GM10248 (cell line): Measurements from ENCODE around the gene LRRIQ1.
"Not testable (repeated sequence)": the region's sequence is repeated elsewhere in the genome, so short reads cannot be mapped to it uniquely, and the experiment has no call there.

ENCODE experiments used
- CTCF ChIA-PET: fragments of 300-600 bp; sonication (Branson Sonifier 250); formaldehyde crosslinking; extraction: SDS; loops from one replicate; lab custom pipeline; 2021; ENCODE audit warnings: antibody characterized with exemption; lab: Yijun Ruan, JAX
- POLR2A ChIA-PET: fragments of 350-650 bp; sonication (Branson Sonifier 250); formaldehyde crosslinking; extraction: SDS; loops from one replicate; lab custom pipeline; 2020; ENCODE audit warnings: antibody characterized with exemption; lab: Yijun Ruan, JAX
- DNase-seq: peaks from one replicate; pipeline ENCODE4 v3.0.0; 2012; ENCODE audit errors: extremely low spot score
- TF ChIP-seq, protein P1 (sequence below): IDR thresholded peaks from 2 replicates; pipeline ENCODE4 v1.5.1; 2012; ENCODE audit warnings: mild to moderate bottlenecking, low read depth; ENCODE audit errors: extremely low read depth, missing control alignments, control extremely low read depth

Gene LRRIQ1

DNA sequence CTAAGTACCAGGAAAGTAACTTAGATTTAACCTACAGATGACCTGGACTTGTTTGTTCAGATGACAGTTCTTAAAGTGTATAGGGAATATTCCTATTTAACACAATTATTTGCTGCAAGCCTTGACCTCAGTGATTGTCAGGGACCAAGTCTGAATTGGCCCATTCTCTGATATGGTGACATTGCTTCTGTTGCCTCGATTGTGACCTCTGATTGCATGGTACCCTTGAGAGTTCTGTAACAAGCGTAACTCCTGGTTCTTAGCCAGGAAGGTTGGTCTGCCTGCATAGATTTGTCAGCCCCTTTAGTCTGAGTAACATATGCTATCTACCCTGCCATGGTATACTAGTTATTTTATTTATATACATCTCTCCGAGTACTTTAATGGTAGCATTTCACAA, 150.1 kb downstream of the LRRIQ1 start:
- POLR2A ChIA-PET, result no interaction called here
- no peak for DNase-seq
- CTCF ChIA-PET, result no interaction called here
- TF ChIP-seq, protein P1, sequence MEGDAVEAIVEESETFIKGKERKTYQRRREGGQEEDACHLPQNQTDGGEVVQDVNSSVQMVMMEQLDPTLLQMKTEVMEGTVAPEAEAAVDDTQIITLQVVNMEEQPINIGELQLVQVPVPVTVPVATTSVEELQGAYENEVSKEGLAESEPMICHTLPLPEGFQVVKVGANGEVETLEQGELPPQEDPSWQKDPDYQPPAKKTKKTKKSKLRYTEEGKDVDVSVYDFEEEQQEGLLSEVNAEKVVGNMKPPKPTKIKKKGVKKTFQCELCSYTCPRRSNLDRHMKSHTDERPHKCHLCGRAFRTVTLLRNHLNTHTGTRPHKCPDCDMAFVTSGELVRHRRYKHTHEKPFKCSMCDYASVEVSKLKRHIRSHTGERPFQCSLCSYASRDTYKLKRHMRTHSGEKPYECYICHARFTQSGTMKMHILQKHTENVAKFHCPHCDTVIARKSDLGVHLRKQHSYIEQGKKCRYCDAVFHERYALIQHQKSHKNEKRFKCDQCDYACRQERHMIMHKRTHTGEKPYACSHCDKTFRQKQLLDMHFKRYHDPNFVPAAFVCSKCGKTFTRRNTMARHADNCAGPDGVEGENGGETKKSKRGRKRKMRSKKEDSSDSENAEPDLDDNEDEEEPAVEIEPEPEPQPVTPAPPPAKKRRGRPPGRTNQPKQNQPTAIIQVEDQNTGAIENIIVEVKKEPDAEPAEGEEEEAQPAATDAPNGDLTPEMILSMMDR, result no peak

DNA sequence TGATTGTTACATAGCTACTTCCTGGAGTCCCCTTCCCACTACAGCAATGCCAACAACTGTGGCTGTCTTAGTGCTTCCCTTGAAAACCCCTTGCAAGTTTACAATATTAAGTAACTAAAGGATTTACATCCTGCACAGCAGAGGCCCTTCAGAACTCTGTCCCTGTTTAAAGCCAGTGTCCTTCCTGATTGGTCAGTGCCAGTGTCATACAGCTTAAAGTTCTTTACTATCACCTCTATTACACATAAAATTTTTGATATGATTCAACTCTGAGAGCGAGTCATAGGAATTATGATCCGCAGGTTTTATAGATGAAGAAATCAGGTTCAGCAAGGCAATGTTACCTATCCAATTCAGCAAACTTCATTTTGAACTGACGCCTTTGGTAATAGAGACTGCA, 152.5 kb downstream of the LRRIQ1 start:
- no peak for DNase-seq
- ChIA-PET POLR2A (no interaction called here), CTCF (interaction anchor here (1.4 to 1.5 kb wide), 2 partner anchors 17 to 314 kb away, joined by 3 to 4 read pairs; no protein-coding TSS in a partner anchor)
- TF ChIP-seq, protein P1, result no peak

DNA sequence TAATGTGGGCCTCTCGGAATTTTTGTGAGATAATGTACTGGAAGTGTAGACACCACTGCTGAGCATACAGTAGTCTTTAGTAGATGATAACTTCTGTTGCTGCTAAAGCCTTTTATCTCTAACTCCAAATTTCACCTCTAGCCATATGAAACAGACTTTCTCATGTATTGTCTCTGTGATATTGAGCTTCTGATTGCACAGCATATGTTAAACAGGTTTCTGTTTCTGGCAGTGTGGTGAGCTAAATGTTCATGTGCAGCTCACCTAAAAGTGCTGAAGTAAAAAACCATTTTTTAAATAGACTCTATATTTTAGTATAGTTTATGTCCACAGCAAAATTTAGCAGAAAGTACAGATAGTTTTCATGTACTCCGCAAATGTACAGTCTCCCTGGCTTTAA, 154.6 kb downstream of the LRRIQ1 start:
- TF ChIP-seq, protein P1, result no peak
- POLR2A ChIA-PET, result no interaction called here
- DNase-seq, result no peak
- CTCF ChIA-PET, result no interaction called here

DNA sequence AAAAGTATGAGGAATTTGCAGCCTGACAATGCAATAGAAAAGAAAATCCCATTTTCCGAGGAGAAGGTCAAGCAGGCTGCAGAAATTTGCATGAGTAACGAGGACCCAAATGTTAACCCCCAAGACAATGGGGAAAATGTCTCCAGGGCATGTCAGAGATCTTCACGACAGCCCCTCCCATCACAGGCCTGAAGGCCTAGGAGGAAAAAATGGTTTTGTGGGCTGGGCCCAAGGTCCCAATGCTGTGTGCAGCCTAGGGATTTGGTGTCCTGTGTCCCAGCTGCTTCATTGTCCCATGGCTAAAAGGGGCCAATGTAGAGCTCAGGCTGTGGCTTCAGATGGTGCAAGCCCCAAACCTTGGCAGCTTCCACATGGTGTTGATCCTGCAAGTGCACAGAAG, 167.7 kb downstream of the LRRIQ1 start:
- DNase-seq, CTCF ChIA-PET, POLR2A ChIA-PET: not testable (repeated sequence)

DNA sequence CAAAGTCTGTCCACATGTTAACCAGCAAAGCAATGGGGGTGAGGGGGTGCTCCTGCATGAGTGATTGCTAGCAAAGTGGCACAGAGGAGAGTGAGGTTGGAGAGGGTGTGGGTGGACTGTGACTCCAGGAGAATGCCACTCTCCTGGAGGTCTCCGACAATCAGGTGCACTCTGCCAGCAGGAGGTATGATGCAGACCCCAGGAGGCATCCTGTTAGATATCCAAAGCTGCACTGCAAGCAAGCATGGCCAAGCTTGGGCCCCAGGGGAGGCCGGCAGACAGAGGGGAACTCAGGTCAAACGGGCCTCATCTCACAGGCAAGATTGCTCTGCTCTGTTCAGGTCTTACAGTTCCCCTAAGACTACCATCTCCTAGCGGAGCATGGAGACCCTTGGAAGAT, 170.4 kb downstream of the LRRIQ1 start:
- ChIA-PET CTCF (no interaction called here), POLR2A (no interaction called here)
- TF ChIP-seq, protein P1, result no peak

DNA sequence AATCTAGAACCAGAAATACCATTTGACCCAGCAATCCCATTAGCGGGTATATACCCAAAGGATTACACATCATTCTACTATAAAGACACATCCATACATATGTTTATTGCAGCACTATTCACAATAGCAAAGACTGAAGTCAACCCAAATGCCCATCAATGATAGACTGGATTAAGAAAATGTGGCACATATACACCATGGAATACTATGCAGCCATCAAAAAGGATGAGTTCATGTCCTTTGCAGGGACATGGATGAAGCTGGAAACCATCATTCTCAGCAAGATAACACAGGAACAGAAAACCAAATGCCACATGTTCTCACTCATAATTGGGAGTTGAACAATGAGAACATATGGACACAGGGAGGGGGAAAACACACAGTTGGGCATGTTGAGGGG, 188.2 kb downstream of the LRRIQ1 start:
- DNase-seq, POLR2A ChIA-PET, CTCF ChIA-PET: not testable (repeated sequence)

More for the DNA sequence above, 170.4 kb downstream of the LRRIQ1 start:
- no peak for DNase-seq

DNA sequence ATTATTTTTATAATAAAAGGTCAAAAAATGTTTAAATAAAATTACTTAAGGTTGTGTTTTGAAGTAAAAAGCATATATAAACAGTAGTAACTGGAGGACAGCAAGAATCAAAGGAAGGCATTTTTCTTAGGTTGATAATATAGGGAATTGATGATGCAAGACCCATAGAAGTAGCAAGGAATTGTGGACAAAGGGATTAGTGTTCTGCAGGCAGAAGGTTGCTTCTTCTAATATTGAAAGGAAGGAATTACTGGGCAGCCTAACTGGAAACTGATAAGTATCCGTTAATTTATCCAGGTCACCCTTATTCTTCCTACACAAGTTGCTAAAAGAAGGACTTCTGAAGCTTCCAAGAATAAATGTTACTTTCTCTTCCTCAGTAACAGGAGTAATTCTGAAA, 189.3 kb downstream of the LRRIQ1 start:
- POLR2A ChIA-PET, result no interaction called here
- CTCF ChIA-PET, result no interaction called here
- TF ChIP-seq, protein P1, result no peak
- DNase-seq, result no peak

DNA sequence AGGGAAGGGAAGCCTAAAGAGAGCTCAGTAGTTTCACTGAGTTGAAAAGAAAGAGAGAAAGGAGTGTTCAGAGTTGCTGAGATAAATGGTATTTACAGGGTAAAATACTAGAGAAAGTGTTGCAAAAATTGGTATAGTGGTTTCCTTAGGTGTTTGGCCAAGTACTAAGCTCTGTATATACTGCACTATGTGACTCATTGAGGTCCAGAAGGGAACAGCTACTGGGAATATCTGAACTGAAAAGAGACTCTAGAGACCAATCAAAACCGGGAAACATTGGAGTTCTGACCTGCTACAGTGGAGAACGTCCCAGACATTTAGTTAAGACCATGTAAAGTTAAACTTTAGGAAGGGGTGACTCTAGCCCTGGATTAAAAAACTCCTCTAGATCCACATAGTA, 201.2 kb downstream of the LRRIQ1 start:
- ChIA-PET POLR2A (no interaction called here), CTCF (interaction anchor here (1.5 kb wide), 1 partner anchor 23 kb away, joined by 3 read pairs; no protein-coding TSS in a partner anchor)
- TF ChIP-seq, protein P1, result no peak

More for the DNA sequence above, 201.2 kb downstream of the LRRIQ1 start:
- no peak for DNase-seq
